ENCODE results near the gene SLC4A1. TPM values are rescaled to one million over a fixed set of nuclear protein-coding genes. Genes with fewer than 3 reads are reported as not detected.

SLC4A1 gene
- not detected in 2 replicates for total RNA-seq

DNA sequence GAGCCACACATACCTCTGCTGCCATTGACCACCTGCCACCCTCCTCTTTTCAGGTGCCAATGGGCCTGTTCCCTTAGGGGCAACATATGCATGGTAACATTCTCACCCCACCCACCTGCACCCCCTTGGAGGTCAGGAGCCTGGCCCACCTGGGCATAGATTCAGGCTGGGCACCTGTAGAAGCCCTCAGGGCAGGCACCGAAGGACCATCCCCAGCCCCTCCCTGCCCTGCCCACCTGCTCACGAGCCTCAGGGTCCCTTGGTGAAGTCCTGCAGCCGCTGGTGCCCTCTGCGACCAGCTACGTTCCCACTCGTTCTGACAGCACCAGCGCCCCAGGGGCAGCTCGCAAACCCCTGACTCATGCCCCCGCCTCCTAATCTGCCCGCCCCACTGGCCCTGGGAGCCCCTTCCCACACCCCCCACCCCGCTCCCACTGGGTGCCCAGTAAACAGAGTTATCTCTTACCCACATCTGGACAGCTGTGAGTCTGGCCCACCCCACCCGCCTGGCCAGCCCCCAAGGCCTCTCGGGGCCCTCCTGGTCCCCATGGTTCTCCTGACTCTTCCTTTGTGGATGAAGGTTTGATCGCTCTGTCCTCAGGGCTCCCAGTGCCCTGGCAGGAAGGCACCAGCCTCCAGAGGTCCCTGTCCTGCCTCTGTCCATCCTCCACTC lies at the start of gene SLC4A1:
SLC4A1 (minus strand) TSS at position 318 of the 673 bp plus-strand sequence. CDS start 5,269 bp downstream, outside the sequence.

DNA sequence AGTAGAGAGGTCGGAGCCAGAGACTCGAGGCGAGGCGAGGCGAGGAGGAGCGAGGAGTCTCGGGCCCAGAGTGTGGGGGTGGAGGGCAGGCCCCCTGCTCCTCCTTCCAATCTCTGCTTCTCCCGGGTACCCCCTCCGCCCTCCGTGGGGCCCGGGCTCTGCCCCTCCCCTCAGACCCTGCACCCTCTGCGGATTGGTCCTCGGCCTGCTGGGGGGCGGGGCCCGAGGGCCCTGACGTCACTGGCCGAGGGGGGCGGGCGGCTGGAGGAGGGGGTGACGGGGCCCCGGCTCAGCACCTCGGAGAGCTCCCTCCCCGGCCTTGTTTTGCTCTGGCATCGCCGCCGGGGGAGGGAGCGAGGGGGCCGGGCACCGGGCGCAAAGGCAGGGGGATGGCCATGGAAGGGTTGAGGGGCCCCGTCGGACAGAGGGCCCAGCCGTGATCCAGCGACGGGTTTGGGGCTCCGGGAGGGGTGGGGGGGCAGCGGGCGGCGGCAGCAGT lies 40.4 kb upstream of the SLC4A1 start, which contains the start of gene RUNDC3A:
RUNDC3A (plus strand) TSS at position 282 of the 499 bp plus-strand sequence. CDS start 232 bp downstream, outside the sequence.

DNA sequence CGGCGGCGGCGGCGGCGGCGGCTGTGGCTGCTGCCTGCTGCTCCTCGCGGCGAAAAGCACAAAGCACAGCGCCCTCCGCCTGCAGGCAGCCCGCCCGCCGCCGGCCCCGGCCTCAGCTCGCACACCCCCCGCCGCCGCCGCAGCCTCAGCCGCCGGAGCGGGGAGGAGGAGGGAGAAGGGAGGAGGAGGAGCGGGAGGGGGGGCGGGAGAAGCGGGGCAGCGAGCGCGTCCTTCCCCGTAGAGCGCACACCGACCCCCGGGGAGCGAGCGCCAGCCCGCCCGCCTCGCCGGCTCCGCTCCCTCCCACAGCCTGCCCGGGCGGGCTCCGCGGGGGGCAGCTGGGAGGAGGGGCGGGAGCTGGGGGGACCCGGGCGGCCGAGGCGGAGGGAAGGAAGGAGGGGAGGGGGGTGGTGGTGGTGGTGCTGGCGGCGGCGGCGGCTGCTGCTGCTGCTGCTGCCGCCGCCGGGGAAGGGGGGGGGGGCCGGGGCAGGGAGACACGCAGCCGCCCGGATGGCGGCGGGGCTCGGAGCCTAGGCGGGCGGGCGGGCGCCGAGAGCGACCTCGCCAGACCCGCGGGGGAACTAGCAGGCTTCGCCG lies 48.2 kb downstream of the SLC4A1 start, which contains the start of gene UBTF:
UBTF (minus strand) TSS at position 60 of the 597 bp plus-strand sequence. CDS start 1,446 bp downstream, outside the sequence.

DNA sequence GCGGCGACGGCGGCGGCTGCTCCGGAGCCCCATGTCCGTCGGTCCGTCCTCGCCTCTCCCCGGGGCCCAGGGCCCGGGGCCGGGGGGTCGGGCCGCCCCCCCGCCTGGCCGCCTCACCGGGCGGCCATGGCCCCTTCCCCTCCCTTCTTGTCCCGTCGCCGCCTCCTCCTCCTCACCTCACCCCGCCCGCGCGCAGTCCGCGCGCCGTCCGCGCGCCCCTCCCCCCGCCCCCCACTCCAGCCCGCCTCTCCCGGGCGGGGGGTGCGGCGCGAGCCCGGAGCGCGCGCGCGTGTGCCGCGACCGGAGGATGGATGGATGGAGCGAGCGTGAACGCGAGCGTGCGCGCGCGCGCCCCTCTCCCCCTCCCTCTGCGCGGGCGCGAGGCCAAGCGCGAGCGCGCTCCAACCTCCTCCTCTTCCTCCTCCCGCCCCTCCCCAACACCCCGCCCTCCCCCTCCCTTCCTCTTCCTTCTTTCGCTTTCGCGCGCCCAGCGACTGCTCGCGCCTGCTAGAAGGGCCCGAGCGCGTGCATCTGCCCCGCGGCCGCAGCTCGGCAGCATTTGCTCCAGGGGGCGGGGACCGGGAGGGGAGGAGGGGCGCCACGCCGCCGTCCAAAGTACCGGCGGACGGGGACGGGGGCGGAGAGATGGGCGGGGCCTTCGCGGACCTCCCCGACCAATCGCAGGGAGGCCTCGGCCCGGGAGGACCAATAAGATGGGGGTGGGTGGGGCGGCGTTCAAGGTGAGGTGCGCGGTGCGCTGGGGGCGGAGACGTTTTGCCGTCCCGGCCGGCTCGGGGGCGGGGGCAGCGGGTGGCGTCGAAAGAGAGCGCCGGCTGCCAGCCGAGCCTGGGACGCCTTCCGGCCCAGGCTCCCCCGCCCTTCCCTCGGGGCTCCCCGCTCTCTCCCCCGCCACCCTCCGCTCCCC lies 68.1 kb downstream of the SLC4A1 start, which contains the start of gene ATXN7L3:
ATXN7L3 (minus strand) TSS at position 332 of the 925 bp plus-strand sequence. CDS start 1,814 bp downstream, outside the sequence.

Other genes starting within 250 kb of the SLC4A1 start
- gene LSM12, start 201.5 kb downstream of the SLC4A1 start, total RNA-seq: 33.0 and 35.4 TPM in 2 replicates
- 18.2 and 20.5 TPM in 2 replicates for gene G6PC3, start 197.4 kb downstream of the SLC4A1 start, total RNA-seq
- gene HDAC5, start 144.5 kb downstream of the SLC4A1 start, total RNA-seq: 18.5 and 20.7 TPM in 2 replicates
- 1.6 and 1.7 TPM in 2 replicates for gene HROB, start 126.2 kb downstream of the SLC4A1 start, total RNA-seq
- gene ASB16, start 97.4 kb downstream of the SLC4A1 start, total RNA-seq: not detected in 2 replicates
- 19.5 and 21.1 TPM in 2 replicates for gene TMUB2, start 81.2 kb downstream of the SLC4A1 start, total RNA-seq
- 38.3 and 49.5 TPM in 2 replicates for gene ATXN7L3, start 68.3 kb downstream of the SLC4A1 start, total RNA-seq
- 35.1 and 45.3 TPM in 2 replicates for gene UBTF, start 48.5 kb downstream of the SLC4A1 start, total RNA-seq
- gene RUNDC3A, start 40.5 kb upstream of the SLC4A1 start, total RNA-seq: 0.32 TPM in 1 of 2 replicates, not detected in the other
- gene SLC25A39, start 56.7 kb upstream of the SLC4A1 start, total RNA-seq: 57.3 and 66.3 TPM in 2 replicates
- gene GRN, start 77.2 kb upstream of the SLC4A1 start, total RNA-seq: 148 and 276 TPM in 2 replicates
- gene FAM171A2, start 95.7 kb upstream of the SLC4A1 start, total RNA-seq: 7.0 and 10.4 TPM in 2 replicates
- gene ITGA2B, start 121.5 kb upstream of the SLC4A1 start, total RNA-seq: under 0.01 and 0.46 TPM in 2 replicates
- 12.7 and 19.0 TPM in 2 replicates for gene GPATCH8, start 235.3 kb upstream of the SLC4A1 start, total RNA-seq